GM18951 (cell line): Measurements from ENCODE around the gene EMCN.

Source experiments
- POLR2A ChIP-seq: IDR thresholded peaks from 4 replicates; pipeline ENCODE4 v1.6.1; 2011; ENCODE audit warnings: mild to moderate bottlenecking; ENCODE audit not compliant: insufficient read length, insufficient read depth; ENCODE audit errors: extremely low read depth
- in situ Hi-C: fragments of 300-500 bp; cut with MboI; formaldehyde crosslinking; loops from one replicate; pipeline ENCODE4 v1.12.0; 2022; ENCODE audit warnings: low sequenced_read_pairs, mixed read lengths, inconsistent platforms; ENCODE audit not compliant: unreplicated experiment

EMCN gene

GRCh38 chr4:100461807-100462605 is 55.8 kb downstream of the EMCN start:
- no peak for TF ChIP-seq POLR2A
- in situ Hi-C loops: no loop called here

- TF ChIP-seq POLR2A: no peak
- in situ Hi-C loops: no loop called here
These were observed 67.4 kb downstream of the EMCN start for GRCh38 chr4:100450449-100450848.

GRCh38 chr4:100431416-100431815 is 86.4 kb downstream of the EMCN start:
- TF ChIP-seq POLR2A: no peak
- in situ Hi-C loops: no loop called here

- in situ Hi-C loops: no loop called here
- no peak for TF ChIP-seq POLR2A
These were observed 87.4 kb downstream of the EMCN start for GRCh38 chr4:100430451-100430850.

- in situ Hi-C loops: no loop called here
- TF ChIP-seq POLR2A: no peak
These were observed 88.2 kb downstream of the EMCN start for GRCh38 chr4:100429616-100430015.

GRCh38 chr4:100428051-100428450 is 89.8 kb downstream of the EMCN start:
- no peak for TF ChIP-seq POLR2A
- in situ Hi-C loops: no loop called here

GRCh38 chr4:100424376-100424775 is 93.4 kb downstream of the EMCN start:
- TF ChIP-seq POLR2A: no peak

GRCh38 chr4:100422894-100423293 is 94.9 kb downstream of the EMCN start:
- no peak for TF ChIP-seq POLR2A
- in situ Hi-C loops: no loop called here

More at GRCh38 chr4:100424376-100424775, 93.4 kb downstream of the EMCN start:
- in situ Hi-C loops: no loop called here

GRCh38 chr4:100421361-100421978 is 96.4 kb downstream of the EMCN start:
- no peak for TF ChIP-seq POLR2A
- in situ Hi-C loops: no loop called here

GRCh38 chr4:100420571-100420970 is 97.3 kb downstream of the EMCN start:
- in situ Hi-C loops: no loop called here
- no peak for TF ChIP-seq POLR2A

GRCh38 chr4:100417565-100417964 is 100.3 kb downstream of the EMCN start:
- no peak for TF ChIP-seq POLR2A
- in situ Hi-C loops: no loop called here

- in situ Hi-C loops: no loop called here
- no peak for TF ChIP-seq POLR2A
These were observed 103.6 kb downstream of the EMCN start for GRCh38 chr4:100414016-100414790.

- in situ Hi-C loops: no loop called here
- TF ChIP-seq POLR2A: no peak
These were observed 126.0 kb downstream of the EMCN start for GRCh38 chr4:100391863-100392262.
